Smooth muscle cell (in vitro differentiated cells): ENCODE results near the gene UBE2O. TPM values are rescaled to one million over a fixed set of nuclear protein-coding genes. Genes with fewer than 3 reads are reported as not detected.

ENCODE experiments used
- DNase-seq: peaks from one replicate; lab custom pipeline; 2025; ENCODE audit not compliant: unreplicated experiment; lab: John Stamatoyannopoulos, UW
- H2AFZ ChIP-seq: fragments of 200-600 bp; sonication (generic); 2 replicates; pipeline ENCODE4 v1.6.0; 2016; ENCODE audit warnings: antibody characterized with exemption, low read depth, mild to moderate bottlenecking
- H3F3A ChIP-seq: fragments of 200-600 bp; sonication (generic); 2 replicates; pipeline ENCODE4 v1.6.0; 2017; ENCODE audit warnings: antibody characterized with exemption, low read depth
- H3K27ac ChIP-seq: fragments of 200-600 bp; sonication (generic); 2 replicates; pipeline ENCODE4 v1.5.1; 2016; ENCODE audit warnings: low read depth, mild to moderate bottlenecking
- H3K27me3 ChIP-seq: fragments of 200-600 bp; sonication (generic); 2 replicates; pipeline ENCODE4 v1.6.1; 2016; ENCODE audit warnings: low read depth, mild to moderate bottlenecking
- H3K36me3 ChIP-seq: fragments of 200-600 bp; sonication (generic); 2 replicates; pipeline ENCODE4 v1.5.1; 2016; ENCODE audit warnings: low read depth
- H3K4me1 ChIP-seq: fragments of 200-600 bp; sonication (generic); 2 replicates; pipeline ENCODE4 v1.5.1; 2016; ENCODE audit warnings: low read depth
- H3K4me2 ChIP-seq: fragments of 200-600 bp; sonication (generic); 2 replicates; pipeline ENCODE4 v1.6.0; 2016; ENCODE audit warnings: mild to moderate bottlenecking
- H3K4me3 ChIP-seq: fragments of 200-600 bp; sonication (generic); 2 replicates; pipeline ENCODE4 v1.5.1; 2016; ENCODE audit warnings: mild to moderate bottlenecking
- H3K79me2 ChIP-seq: fragments of 200-600 bp; sonication (generic); 2 replicates; pipeline ENCODE4 v1.6.0; 2016; ENCODE audit warnings: low read depth, mild to moderate bottlenecking
- H3K9ac ChIP-seq: fragments of 200-600 bp; sonication (generic); 2 replicates; pipeline ENCODE4 v1.6.0; 2016; ENCODE audit warnings: low read depth
- H3K9me3 ChIP-seq: fragments of 200-600 bp; sonication (generic); replicated peaks from 2 replicates; pipeline ENCODE4 v1.5.1; 2016; ENCODE audit warnings: low read depth
- H4K20me1 ChIP-seq: fragments of 200-600 bp; sonication (generic); 2 replicates; pipeline ENCODE4 v1.6.0; 2016; ENCODE audit warnings: low read depth
- WGBS: methylation state at CpG from one replicate; pipeline ENCODE4 v1.1.7; 2016; ENCODE audit warnings: low lambda C conversion rate; 5-methylcytosine and 5-hydroxymethylcytosine counted together
- polyA plus RNA-seq: library from polyadenylated mRNA; unstranded; fragments of >200 nt; fragmentation: Nextera tagmentation; extraction: Ambion mirVana; gene quantifications from 2 replicates; pipeline ENCODE4 v1.2.1, GENCODE V29; 2016
- total RNA-seq: library from RNA; depleted of rRNA; stranded (reverse); fragments of >200 nt; gene quantifications from 2 replicates; pipeline ENCODE4 v1.2.3, GENCODE V29; 2014
- TF ChIP-seq, protein P1 (sequence below): fragments of 200-600 bp; sonication (generic); IDR thresholded peaks from 2 replicates; pipeline ENCODE4 v1.5.1; 2017; ENCODE audit warnings: borderline replicate concordance, mild to moderate bottlenecking, antibody characterized with exemption; ENCODE audit not compliant: insufficient read depth, poor library complexity, severe bottlenecking

Gene UBE2O
- total and polyA plus RNA-seq, 2 experiments from 2014 or later, result 10.1 to 12.1 TPM

DNA sequence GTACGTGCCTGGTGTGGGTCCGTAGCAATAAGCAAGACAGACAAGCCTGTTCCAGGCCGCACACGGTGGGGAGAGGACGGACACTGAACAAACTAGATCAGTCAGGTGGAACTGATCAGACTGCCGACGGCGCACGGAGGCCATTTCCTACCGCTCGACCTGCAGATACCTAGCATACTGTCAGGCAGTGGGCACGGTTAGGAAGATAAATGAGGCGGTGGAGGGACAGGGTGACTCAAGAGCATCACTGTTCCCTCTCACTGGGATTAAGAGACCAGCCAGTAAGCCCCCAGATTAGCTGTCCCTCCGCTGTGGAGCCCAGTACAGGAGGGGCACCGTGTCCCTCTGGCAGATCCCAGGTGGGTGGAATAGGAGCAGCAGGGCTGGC is 19.3 kb upstream of the UBE2O start:
- no peaks in the 10 kb centered on the region for H3K27me3 ChIP-seq
- H3K79me2 ChIP-seq, result no peaks in the 10 kb centered on the region
- H4K20me1 ChIP-seq, result no peaks in the 10 kb centered on the region
- no peaks in the 10 kb centered on the region for H3K36me3 ChIP-seq
- no peak overlapping the region for H3K27ac ChIP-seq
- no peak overlapping the region for H3K9ac ChIP-seq
- DNase-seq, result no peak
- no peak overlapping the region for H3K4me3 ChIP-seq
- H3K9me3 ChIP-seq, result no peaks in the 10 kb centered on the region
- H2AFZ ChIP-seq, result no peak overlapping the region
- peaks cover 10% of the 10 kb centered on the region for H3K4me1 ChIP-seq
- TF ChIP-seq, protein P1, sequence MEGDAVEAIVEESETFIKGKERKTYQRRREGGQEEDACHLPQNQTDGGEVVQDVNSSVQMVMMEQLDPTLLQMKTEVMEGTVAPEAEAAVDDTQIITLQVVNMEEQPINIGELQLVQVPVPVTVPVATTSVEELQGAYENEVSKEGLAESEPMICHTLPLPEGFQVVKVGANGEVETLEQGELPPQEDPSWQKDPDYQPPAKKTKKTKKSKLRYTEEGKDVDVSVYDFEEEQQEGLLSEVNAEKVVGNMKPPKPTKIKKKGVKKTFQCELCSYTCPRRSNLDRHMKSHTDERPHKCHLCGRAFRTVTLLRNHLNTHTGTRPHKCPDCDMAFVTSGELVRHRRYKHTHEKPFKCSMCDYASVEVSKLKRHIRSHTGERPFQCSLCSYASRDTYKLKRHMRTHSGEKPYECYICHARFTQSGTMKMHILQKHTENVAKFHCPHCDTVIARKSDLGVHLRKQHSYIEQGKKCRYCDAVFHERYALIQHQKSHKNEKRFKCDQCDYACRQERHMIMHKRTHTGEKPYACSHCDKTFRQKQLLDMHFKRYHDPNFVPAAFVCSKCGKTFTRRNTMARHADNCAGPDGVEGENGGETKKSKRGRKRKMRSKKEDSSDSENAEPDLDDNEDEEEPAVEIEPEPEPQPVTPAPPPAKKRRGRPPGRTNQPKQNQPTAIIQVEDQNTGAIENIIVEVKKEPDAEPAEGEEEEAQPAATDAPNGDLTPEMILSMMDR, result no peak
- no peak overlapping the region for H3K4me2 ChIP-seq
- WGBS, result 92% methylated on average over 15 of the region's 15 CpGs
- H3F3A ChIP-seq, result no peaks in the 10 kb centered on the region

GRCh38 chr17:76471498-76472257 is 18.7 kb upstream of the UBE2O start:
- no peaks in the 10 kb centered on the region for H4K20me1 ChIP-seq
- H3K9ac ChIP-seq, result no peak overlapping the region
- no peak overlapping the region for H3K4me3 ChIP-seq
- H3K27ac ChIP-seq, result no peak overlapping the region
- no peak overlapping the region for H3K4me2 ChIP-seq
- H3K4me1 ChIP-seq, result peaks cover 13% of the 10 kb centered on the region
- 95% methylated on average over 35 of the region's 35 CpGs for WGBS
- no peaks in the 10 kb centered on the region for H3K27me3 ChIP-seq
- H3K36me3 ChIP-seq, result no peaks in the 10 kb centered on the region
- no peaks in the 10 kb centered on the region for H3K79me2 ChIP-seq
- no peaks in the 10 kb centered on the region for H3F3A ChIP-seq
- H3K9me3 ChIP-seq, result no peaks in the 10 kb centered on the region
- no peak overlapping the region for H2AFZ ChIP-seq
- no peak for DNase-seq
- TF ChIP-seq, protein P1, result no peak

DNA sequence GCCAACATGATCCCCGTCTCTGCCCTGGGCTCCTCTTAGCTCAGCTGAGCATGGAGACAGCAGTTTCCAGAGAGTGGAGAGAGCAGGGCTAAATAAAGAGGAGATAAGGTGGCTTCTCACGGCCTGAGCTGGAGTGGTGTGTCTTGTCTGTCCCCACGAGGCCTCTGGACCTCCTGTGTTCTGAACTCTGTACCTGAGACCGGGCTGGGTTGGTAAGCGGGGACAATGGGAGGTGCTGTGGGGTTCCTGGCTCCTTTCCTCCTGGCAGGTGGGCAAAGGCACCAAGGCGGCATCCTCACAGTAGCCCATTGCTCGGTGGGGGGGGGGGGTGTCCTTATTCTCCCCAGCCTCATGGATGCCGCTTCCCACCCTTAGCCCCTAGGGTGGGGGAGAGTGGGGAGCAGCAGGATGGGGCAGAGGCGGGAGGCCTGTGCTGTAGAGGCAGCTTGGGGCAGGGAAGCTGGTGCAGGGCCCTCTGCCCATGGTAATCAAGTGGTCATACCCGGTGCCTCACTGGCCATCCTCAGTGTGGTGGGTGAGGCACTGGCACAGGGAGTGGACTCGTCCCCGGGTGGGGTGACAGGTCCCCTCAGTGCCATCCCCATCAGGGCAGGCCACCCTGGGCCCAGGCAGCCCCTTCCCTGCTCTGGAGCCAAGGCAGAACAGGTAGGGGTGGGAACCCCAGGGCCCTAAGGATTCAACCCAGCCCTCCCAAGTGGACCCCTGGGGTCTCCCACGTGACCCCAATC is 17.2 kb upstream of the UBE2O start:
- peaks cover 13% of the 10 kb centered on the region for H3K4me1 ChIP-seq
- H3K27ac ChIP-seq, result no peak overlapping the region
- no peak overlapping the region for H3K4me2 ChIP-seq
- 86% methylated on average over 13 of the region's 13 CpGs for WGBS
- H3K27me3 ChIP-seq, result no peaks in the 10 kb centered on the region
- no peaks in the 10 kb centered on the region for H3K79me2 ChIP-seq
- no peaks in the 10 kb centered on the region for H3K36me3 ChIP-seq
- no peak overlapping the region for H2AFZ ChIP-seq
- DNase-seq, result no peak
- no peaks in the 10 kb centered on the region for H4K20me1 ChIP-seq
- H3K4me3 ChIP-seq, result no peak overlapping the region
- no peaks in the 10 kb centered on the region for H3F3A ChIP-seq
- no peak overlapping the region for H3K9ac ChIP-seq
- TF ChIP-seq, protein P1, result no peak
- H3K9me3 ChIP-seq, result no peaks in the 10 kb centered on the region
